HG03039 (cell line): ENCODE results near the gene HNRNPA2B1.

Experiments
- ATAC-seq: cut with Tn5 transposase; IDR thresholded peaks from one replicate; pipeline ENCODE4 v1.9.1; 2021; ENCODE audit warnings: mild to moderate bottlenecking, moderate library complexity; ENCODE audit not compliant: unreplicated experiment

Gene HNRNPA2B1

DNA sequence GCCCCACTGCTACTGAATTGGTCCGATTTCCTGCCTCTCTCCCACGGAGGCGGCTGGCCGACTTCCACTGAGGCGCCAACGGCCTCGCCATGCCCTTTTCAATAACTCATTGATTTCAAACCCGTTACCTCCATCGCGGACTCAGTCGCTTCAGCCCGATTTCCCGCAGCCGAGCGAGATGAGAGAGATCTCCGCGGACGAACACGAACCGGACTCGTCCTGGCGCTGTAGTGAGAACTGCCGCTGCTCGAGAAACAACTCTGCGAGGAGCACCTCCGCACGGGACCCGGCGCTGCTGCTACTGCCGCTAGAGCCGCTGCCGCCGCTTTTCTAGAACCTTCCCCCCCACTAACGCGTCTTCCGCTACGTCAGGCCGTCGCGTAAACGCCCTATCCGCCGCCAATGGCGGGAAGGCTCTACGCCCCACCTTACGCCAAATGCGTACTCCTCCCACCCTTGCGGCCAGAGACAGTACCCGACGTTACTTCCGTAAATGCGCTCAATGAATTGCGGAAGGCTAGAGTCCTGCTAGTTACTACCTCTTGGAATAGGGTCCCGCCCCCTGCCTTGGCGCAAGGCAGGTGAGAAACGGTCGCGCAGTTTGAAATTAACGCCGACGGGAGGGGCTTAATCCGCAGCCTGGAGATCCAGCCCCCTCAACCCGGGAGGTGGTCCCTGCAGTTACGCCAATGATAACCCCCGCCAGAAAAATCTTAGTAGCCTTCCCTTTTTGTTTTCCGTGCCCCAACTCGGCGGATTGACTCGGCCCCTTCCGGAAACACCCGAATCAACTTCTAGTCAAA lies at the start of gene HNRNPA2B1:
TSS of gene HNRNPA2B1 (minus strand) at position 303 of the 803 bp plus-strand sequence. CDS start at position 134, 169 bp downstream.
- peak; percentile 48 for ATAC-seq

DNA sequence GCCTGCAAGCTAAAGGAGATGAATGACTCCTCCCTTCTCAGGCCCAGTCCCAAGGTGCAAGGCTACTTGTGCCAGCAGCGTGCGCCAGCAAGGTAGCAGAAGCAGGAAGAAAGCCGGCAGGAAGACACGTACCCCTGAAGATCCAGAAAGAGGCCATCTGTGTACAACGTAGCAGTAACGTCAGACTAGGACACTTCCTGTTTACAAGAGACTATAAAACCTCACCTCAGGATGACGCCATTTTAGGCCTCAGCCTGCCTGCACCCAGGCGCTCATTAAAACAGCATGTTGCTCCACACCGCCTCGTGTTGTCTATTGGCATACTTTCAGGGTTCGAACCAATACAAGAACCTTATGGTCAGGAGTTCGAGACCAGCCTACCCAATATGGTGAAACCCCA lies 49.7 kb upstream of the HNRNPA2B1 start:
- ATAC-seq, result no peak

DNA sequence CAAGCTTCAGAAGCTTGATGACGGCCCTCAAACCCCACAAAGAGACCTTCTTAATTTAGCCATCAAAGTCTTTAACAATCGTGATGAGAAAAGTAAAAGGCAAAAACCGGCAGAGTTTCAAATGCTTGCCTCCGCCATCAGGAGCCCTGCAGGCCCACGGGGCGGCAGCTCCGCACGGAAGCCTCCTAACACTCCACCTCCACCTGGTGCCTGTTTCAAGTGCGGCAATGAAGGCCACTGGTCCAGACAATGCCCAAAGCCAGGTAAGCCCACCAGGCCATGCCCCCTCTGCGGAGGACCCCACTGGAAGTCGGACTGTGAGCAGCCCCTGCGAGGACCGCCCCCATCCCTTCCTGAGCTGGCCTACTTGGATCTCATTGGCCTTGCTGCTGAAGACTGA lies 44.6 kb upstream of the HNRNPA2B1 start:
- ATAC-seq, result no peak

DNA sequence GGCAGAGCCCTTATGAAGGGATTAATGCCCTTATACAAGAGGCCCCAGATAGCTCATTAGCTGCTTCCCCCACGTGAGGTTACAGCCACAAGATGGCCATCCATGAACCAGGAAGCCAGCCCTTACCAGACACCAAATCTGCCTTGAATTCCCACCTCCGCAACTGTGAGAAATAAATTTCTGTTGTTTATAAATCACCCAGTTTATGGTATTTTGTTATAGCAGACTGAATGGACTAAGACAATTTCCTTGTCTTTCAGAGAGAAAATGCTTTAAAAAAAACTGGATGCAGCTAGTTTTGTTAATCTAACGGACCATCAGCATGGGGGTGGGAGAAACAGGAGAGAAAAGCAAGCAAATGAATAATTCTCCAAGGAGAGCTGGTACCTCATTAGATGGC lies 37.5 kb upstream of the HNRNPA2B1 start:
- ATAC-seq, result no peak

DNA sequence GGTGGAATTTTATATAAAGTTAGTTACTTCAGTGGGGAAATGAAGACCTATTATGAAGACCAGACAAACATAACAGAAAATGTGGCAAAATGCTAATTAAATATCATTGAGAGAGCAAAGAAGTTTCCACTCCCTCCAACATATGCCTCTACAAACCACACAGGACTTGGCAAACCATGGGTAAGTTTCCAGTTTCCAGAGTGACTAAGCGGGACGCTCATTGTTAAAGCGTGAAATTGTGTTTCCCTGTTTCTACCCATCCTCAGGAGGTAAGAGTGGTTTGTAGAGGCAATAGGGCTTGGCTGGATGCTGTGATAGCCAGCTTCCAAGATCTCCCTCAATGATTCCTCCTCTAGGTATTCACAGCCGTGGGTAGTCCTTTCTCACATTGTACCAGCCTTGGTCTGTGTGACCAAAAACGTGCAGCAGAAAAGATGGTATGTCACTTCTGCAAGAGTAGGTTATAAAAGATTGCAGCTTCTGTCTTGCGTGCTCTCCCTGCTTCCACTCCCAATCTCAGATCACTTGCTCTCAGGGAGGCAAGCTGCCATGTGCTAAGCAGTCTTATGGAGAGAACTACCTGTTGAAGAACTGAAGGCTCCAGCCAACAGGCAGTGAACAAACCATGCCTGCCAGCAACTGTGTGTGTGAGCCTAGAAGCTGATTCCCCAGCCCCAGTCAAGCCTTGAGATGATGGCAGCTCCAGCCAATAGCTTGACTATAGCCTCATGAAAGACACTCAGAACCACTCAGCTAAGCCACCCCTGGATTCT lies 36.7 kb upstream of the HNRNPA2B1 start:
- no peak for ATAC-seq

DNA sequence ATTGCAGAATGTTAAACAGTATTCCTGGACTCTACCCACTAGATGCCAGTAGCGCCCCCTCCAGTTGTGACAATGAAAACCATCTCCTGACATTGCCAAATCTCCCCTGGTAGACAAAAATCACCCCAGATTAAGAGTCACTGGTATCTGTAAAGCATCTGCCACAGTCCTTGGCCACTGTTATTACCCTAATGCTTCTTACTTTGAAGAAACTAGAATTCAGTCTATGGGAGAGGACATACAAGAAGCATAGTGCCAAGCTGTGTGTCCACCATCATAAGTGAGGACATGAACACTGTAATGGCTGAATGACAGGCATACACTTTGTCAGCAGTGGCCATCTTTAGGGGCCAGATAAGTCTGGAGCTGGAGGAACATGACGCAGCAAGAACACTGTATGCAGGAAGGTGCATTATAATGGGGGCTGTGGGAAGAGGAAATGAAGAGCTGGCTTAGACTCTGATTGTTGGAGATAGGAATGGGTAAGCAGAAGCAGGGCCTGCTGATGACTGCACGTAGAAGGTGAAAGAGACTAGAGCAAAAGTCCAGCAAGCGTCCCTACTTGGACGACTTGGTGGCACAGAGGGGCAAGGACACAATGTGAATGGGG lies 33.5 kb upstream of the HNRNPA2B1 start:
- ATAC-seq, result no peak

DNA sequence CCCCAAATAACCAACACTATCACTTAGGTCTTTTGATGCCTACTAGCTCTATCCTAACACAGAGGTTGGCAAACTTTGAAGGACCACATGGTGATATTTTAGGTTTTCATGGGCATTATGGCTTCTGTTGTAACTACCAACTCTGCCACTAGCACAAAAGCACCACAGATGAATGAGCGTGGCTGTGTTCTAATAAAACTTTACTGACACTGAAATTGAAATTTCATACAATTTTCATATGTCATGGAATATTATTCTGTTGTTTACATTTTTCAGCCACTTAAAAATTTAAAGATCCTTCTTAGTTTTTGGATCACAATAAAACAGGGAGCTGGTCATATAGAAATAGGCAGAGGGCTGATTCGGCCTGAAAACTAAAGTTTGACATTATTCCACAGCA lies 27.4 kb upstream of the HNRNPA2B1 start:
- no peak for ATAC-seq

DNA sequence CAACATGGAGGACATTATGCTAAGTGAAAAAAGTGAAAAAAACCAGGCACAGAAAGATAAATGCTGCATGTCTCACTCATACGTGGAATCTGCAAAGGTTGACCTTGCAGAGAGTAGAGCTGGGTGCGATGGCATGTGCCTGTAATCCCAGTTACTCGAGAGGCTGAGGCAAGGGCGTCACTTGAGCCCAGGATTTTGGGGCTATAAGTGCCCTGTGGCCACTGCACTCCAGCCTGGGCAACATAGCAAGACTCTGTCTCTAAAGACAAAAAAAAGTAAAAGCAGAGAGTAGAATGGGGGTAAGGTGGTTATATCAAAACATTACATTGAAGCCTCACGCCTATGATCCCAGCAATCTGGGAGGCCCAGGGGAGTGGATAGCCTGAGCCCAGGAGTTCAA lies 23.8 kb upstream of the HNRNPA2B1 start:
- no peak for ATAC-seq

DNA sequence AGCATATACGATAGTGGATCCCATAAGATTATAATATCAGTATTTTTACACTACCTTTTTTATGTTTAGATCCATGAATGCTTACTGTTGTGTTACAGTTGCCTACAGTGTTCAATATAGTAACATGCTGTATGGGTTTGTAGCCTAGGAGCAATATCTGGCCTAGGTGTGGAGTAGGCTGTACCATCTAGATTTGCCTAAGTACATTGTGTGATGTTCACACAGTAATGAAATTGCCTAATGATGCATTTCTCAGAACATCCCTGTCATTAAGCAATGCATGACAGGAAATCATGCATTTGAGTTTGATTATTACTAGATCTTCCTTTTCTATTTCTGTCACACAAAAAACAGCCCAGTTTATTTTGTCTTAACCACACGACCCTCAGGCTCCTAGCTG lies 15.5 kb upstream of the HNRNPA2B1 start:
- ATAC-seq, result no peak

DNA sequence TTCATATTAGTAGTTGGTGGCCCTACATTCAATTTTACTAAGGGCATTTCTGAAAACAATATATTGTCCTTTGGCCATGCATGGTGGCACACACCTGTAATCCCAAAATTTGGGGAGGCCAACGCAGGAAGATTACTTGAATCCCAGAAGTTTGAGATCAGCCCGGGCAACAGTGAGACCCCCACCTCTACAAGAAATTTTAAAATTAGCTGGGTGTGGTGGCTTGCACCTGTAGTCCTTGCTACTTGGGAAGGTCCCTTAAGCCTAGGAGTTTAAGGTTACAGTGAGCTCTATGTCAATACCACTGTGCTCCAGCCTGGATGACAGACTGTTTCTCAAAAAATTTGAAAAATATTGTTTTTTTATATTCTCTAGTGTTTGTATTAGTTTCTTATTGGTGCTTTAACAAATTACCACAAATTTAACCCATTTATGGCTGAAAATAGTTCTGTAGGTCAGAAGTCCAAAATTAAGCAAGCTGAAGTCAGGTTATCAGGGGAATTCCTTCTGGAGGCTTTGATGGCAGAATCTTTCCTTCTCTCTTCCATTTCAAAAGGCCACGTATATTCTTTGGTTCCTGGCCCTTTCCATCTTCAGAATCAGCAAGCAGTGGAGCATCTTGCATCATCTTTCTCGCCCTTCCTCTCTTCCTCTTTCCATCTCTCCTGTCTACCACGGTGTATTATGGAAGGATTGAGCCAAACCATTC lies 13.4 kb upstream of the HNRNPA2B1 start:
- ATAC-seq, result no peak

DNA sequence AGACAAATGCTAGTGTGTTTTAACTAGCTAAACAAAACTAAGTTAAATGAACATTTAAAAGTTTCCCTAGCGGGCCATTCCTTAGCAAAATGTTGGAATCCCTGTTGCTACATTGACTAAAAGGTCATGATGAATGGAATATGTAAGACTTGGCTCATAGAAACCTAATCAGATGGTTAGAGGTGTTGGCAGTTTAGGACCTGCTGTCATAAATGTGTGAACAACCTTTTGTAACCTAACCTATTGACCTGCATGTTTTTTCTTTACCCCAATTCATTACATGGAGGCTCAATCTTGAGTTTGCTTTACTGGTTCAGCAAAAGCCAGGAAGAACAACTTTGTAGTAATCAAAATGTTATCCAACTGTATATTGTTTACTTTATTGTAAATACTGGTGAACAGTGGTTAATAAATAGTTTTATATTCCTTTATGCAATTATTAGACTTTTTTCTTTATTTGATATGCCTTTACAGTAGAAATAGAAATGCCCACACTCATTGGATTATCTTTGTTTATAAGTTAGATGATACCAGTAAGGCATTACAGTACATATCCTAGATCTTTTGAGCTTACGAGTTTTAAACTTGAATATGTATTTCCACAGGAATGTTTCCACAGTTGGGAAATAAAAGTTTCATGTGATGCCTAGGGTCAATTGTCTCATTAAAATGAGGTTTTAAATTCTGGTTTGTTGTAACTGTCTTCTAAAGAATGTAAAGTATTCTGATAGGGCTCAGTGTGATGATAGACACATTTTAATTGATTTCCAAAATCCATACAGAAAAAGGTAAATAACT lies 12.6 kb upstream of the HNRNPA2B1 start:
- ATAC-seq, result no peak

DNA sequence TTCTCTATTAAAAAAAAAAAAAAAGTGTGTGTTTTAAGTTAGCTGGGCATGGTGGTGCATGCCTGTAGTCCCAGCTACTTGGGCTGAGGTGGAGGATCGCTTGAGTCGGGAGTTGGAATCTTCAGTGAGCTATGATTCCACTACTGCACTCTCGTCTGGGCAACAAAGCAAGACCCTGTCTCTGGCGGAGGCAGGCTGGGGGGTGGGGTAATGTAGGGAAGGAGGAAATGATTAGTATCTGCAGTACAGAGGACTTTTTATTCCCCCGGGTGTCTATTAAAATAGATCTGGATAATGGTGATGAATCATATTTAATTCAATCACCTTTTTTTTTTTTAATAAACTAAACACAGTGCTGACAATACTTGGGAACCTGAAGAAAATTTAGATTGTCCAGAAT lies 7.5 kb upstream of the HNRNPA2B1 start:
- no peak for ATAC-seq

DNA sequence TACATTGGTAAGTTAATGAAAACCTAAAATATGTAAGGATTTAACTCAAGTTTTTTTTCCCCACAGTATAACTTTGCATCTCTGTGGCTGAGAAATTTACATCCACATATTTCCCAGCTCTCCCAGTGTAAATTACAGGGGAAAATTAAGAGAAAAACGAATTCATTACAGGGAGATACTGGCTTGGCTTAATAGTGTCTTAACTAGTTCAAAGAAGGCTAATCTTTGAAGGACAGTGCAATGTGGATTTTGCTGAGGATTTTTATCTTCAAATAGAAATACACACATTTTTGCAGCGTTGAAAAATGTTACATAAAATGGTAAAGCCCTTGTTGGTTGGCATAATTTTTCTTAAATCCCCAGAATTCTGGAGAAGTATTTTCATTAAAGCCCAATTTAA lies 2.5 kb upstream of the HNRNPA2B1 start:
- ATAC-seq, result no peak

DNA sequence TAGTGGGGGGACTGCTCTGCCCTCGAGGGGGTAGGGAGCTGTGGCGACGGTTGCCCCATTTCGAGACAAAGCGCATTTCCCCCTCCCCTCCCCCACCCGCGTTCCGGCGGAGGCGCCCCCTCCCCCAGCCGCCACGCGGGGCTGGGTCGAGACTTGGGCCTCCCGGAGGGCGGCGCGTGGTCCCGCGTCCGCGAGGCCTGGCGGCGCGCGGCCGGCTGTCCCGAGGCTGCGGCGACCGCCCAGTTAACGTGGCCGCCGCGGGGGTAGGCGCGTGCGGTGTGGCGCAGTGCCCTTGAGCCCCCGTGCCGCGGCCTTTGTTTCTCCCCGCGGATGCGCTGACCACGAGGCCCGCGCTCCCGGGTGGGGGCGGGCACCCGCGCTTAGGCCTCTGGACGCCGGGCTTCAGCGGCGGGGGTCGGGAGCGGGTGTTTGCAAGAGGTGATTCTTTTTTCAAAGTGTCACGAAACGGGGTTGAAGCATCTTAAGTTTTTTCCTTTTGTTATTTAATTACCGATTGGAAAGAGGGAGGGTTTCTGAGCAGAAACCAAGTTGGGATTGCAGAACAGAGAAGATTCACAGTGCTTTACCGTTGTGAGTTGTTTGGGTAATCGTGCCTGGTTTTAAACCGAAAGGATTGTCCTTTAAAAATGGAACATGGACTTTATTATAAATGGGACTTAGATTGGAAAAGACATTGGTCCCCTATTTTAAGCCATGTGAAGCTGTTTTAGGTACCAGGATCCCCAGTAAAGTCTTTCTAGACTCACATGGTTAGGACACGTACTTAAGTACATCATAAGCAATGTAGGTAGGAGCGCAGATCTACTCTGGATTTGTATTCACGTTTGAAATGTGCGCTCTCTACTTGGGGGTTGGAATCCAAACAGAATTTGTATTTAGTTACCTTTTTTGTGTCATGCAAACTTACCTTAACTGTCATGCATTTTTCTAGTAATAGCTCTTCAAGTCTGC lies 1.8 kb upstream of the HNRNPA2B1 start:
- ATAC-seq, result peak; percentile 11

DNA sequence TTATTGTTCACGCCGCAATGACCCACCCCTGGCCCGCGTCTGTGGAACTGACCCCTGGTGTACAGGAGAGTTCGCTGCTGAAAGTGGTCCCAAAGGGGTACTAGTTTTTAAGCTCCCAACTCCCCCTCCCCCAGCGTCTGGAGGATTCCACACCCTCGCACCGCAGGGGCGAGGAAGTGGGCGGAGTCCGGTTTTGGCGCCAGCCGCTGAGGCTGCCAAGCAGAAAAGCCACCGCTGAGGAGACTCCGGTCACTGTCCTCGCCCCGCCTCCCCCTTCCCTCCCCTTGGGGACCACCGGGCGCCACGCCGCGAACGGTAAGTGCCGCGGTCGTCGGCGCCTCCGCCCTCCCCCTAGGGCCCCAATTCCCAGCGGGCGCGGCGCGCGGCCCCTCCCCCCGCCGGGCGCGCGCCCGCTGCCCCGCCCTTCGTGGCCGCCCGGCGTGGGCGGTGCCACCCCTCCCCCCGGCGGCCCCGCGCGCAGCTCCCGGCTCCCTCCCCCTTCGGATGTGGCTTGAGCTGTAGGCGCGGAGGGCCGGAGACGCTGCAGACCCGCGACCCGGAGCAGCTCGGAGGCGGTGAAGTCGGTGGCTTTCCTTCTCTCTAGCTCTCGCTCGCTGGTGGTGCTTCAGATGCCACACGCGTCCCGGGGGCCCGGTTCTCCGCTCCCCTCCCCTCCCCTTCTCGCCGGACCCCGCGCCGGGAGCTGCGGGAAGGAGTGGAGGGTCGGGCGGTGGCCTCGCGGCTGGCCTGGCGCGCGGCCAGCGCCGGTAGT lies 887 bp upstream of the HNRNPA2B1 start, which contains the start of gene CBX3:
TSS of gene CBX3 (plus strand) at position 499 of the 772 bp plus-strand sequence. CDS start 1,254 bp downstream, outside the sequence.
- ATAC-seq, result peak; percentile 39

DNA sequence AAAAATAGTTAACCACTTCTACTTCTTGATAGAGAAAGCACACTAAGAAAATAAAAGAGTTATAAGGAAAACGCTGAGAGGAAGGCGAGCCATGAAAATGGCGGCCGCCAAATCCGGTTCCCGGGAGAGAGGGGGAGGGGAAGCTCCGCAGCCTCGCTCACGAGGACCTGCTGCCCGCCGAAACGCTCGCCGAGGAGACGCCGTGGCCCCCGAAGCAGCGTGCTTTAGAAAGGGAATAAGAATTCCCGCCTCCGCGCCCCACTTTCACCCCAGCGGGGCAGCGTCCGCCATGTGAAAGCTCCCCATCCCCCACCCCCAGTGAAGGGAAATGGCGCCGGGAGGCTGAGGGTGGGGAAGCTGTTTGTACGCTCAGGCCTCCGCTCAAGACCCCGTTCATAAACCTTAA lies 505 bp downstream of the HNRNPA2B1 start:
- ATAC-seq, result no peak

DNA sequence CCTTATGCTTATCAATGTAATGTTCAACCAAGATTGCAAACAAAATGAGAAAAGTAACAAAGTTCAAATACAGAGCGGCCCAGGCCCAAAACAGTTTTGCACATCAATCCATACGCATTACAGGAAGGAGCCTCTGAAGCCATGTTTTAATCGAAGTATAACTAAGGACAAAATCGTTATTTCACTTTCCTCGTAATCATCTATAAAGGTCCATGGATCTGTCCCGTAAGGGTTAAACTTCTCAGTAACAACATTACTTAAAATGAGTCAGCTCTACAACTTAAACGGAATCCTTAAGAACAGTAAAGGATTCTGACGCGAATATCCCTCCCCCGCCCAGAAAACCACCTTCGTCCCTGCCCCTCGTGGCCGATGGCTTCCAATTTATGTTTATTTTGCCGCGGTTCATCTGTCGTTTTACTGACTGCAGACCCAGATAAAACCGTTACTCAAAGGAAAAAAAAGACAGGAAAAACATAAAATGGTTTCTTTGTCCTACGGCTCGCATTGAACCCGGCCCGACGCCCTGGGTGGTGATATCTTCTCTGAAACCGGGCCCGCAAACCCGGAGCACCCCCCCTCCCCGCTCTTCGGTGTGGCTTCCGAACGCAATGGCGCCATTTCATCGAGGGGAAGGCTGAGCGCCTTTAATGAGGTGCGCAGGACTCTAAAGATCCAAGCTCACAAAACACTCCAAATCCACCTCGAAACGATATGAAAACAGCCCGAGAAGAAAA lies 1.1 kb downstream of the HNRNPA2B1 start:
- ATAC-seq, result no peak

DNA sequence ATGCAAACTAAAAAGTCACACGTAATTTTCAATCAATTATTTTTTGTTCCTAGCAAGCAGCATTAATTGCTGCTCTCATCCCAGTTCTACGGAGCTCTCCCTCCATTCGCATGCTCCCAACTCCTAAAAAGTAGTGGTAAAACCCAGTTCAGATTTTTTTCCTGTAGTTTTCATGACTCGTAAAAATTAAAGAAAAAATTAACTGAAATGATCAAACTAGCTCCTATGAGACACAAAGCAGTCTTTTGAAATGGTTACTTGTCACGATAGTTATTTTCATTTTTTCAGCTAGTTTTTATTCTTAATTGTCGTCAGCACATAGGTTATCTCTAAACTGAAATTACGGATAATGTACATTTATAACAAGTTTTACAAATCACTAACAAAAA lies 1.8 kb downstream of the HNRNPA2B1 start:
- ATAC-seq, result no peak
